Tibial nerve (tissue), 3 donors: ENCODE measurements around the gene NKX1-1.

Source experiments
- CTCF ChIP-seq, 5 experiments: fragments of 200-600 bp in 3 of 5; fragments of 450-650 bp in 2 of 5; sonication (generic) in 3 of 5; IDR thresholded peaks; one replicate each; pipeline ENCODE4 v1.5.1; 2016 to 2019; ENCODE audit warnings: antibody characterized with exemption in 5 of 5, mild to moderate bottlenecking in 3 of 5, moderate library complexity in 2 of 5
- POLR2A ChIP-seq, 2 donors: fragments of 450-650 bp; IDR thresholded peaks; one replicate each; pipeline ENCODE4 v1.6.1; 2017; ENCODE audit warnings: antibody characterized with exemption in 2 of 2, mild to moderate bottlenecking in 2 of 2, moderate library complexity in 2 of 2

GRCh38 chr4:1381944-1382541 is 24.2 kb downstream of the NKX1-1 start:
- TF ChIP-seq POLR2A (IDR thresholded peaks at IDR 0.05) (no peak), CTCF (IDR thresholded peaks at IDR 0.05) (no peak)
